Naive thymus-derived CD8-positive, alpha-beta T cell (primary cell): ENCODE measurements around the gene CDYL. TPM values are rescaled to one million over a fixed set of nuclear protein-coding genes. Genes with fewer than 3 reads are reported as not detected.

Experiments used
- ATAC-seq, 2 donors: fragments of 150-1000 bp; cut with Tn5 transposase in 1 of 2; sonication (Bioruptor Pico), chemical (Tn5 transposase) in 1 of 2; 1 replicate in 1 of 2; 2 replicates in 1 of 2; pipeline ENCODE4 v1.10.0; 2021; ENCODE audit warnings: mild to moderate bottlenecking in 2 of 2, moderate library complexity in 2 of 2
- POLR2A ChIA-PET: fragments of 350-600 bp; sonication (Branson Sonifier 250); formaldehyde crosslinking; loops from one replicate; lab custom pipeline; 2021; ENCODE audit warnings: antibody characterized with exemption; lab: Charles Lee
- DNase-seq, 10 donors: peaks; one replicate each; pipeline versions ENCODE4 v3.0.0 to v3.0.0-alpha.2; 2020 to 2022
- H3K27ac Mint-ChIP-seq, 10 donors: one replicate each; pipeline ENCODE4 v1.8.0; 2020 to 2022; ENCODE audit warnings: mild to moderate bottlenecking in 10 of 10, mixed read lengths in 10 of 10, moderate library complexity in 4 of 10, inconsistent platforms in 1 of 10
- H3K27me3 Mint-ChIP-seq, 5 donors: one replicate each; pipeline ENCODE4 v1.8.0; 2021 to 2022; ENCODE audit warnings: mixed read lengths in 5 of 5
- H3K36me3 Mint-ChIP-seq, 3 donors: one replicate each; pipeline ENCODE4 v1.8.0; 2020 to 2022; ENCODE audit warnings: mixed read lengths in 3 of 3, mild to moderate bottlenecking in 2 of 3, inconsistent platforms in 1 of 3
- H3K4me1 Mint-ChIP-seq, 4 donors: one replicate each; pipeline ENCODE4 v1.8.0; 2021 to 2022; ENCODE audit warnings: mixed read lengths in 4 of 4
- H3K4me3 Mint-ChIP-seq, 10 donors: one replicate each; pipeline ENCODE4 v1.8.0; 2020 to 2022; ENCODE audit warnings: mild to moderate bottlenecking in 10 of 10, mixed read lengths in 10 of 10, moderate library complexity in 6 of 10, inconsistent platforms in 1 of 10
- H3K9me3 Mint-ChIP-seq, 9 donors: one replicate each; pipeline ENCODE4 v1.8.0; 2020 to 2022; ENCODE audit warnings: mixed read lengths in 9 of 9, mild to moderate bottlenecking in 3 of 9, inconsistent platforms in 1 of 9, moderate library complexity in 1 of 9
- polyA plus RNA-seq, 3 donors: library from polyadenylated mRNA; unstranded; fragments of 300-500 nt; fragmentation: Illumina TruSeq; gene quantifications; one replicate each; pipeline ENCODE4 v1.2.3, GENCODE V29; 2021
- total RNA-seq, 8 experiments: library from RNA in 2 of 8; stranded (reverse) in 2 of 8; gene quantifications; one replicate each; pipeline ENCODE4 v1.2.3 and lab custom pipeline; 2021 to 2026

Gene CDYL
- total and polyA plus RNA-seq, 5 experiments from 2014 or later = 5.6 to 49.3 (median 6.1) TPM

- no peaks in the 10 kb centered on the region for H3K9me3 Mint-ChIP-seq
- no peaks in the 10 kb centered on the region for H3K27me3 Mint-ChIP-seq
- H3K27ac Mint-ChIP-seq = peak overlapping the region in 1 of 10 donors; percentile 43
- no peak for DNase-seq
- peaks cover 0 to 3% (median 0%) of the 10 kb centered on the region in 4 donors for H3K4me1 Mint-ChIP-seq
- peaks cover 4 to 74% (median 23%) of the 10 kb centered on the region in 3 donors for H3K36me3 Mint-ChIP-seq
- no peak overlapping the region for H3K4me3 Mint-ChIP-seq
- POLR2A ChIA-PET = no interaction called here
- no peak for ATAC-seq
Observed at GRCh38 chr6:4950076-4950475, 173.9 kb downstream of the CDYL start.

DNA sequence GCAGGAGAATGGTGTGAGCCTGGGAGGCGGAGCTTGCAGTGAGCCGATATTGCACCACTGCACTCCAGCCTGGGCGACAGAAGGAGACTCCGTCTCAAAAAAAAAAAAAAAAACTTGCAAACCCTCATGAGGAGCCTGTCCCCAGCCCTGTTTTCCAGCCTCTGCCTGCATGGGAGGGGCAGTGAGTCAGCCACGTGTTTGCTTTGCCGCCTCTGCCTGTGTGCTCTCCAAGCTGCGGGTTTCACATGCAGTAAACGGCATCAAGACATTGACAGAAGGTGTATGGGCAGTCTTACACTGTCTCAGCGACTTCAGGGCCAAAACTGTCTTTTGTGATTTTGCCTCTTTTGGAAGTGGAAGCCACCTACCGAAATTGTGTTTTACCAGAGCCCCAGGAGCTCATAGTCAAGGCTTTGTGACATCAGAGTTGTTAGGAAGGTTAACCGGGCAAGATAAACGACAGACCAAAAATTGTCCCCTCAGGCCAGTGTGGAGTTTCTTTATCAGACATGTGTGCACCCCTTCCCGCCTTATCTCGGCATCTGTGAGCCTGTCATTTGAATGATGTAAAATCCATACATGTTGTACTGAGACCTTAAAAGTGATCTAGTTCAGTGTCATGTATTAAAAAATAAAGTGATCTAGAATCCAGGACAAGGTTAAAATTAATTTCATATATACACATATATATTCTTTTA is 174.8 kb downstream of the CDYL start:
- H3K36me3 Mint-ChIP-seq = peaks cover 4 to 69% (median 23%) of the 10 kb centered on the region in 3 donors
- H3K27ac Mint-ChIP-seq = peak overlapping the region in 1 of 10 donors; percentile 9
- no peaks in the 10 kb centered on the region for H3K27me3 Mint-ChIP-seq

GRCh38 chr6:4953440-4953839 is 177.2 kb downstream of the CDYL start:
- POLR2A ChIA-PET = no interaction called here
- no peaks in the 10 kb centered on the region for H3K9me3 Mint-ChIP-seq
- no peak overlapping the region for H3K4me3 Mint-ChIP-seq
- no peak for ATAC-seq
- no peak for DNase-seq
- no peak overlapping the region for H3K27ac Mint-ChIP-seq
- peaks cover 4 to 61% (median 28%) of the 10 kb centered on the region in 3 donors for H3K36me3 Mint-ChIP-seq
- H3K27me3 Mint-ChIP-seq = no peaks in the 10 kb centered on the region
- peaks cover 0 to 3% (median 0%) of the 10 kb centered on the region in 4 donors for H3K4me1 Mint-ChIP-seq

More for the DNA sequence above, 174.8 kb downstream of the CDYL start:
- Mint-ChIP-seq H3K4me3 (no peak overlapping the region), H3K9me3 (no peaks in the 10 kb centered on the region), H3K4me1 (peaks cover 0 to 3% (median 0%) of the 10 kb centered on the region in 4 donors)
- DNase-seq = no peak
- ATAC-seq = no peak
- POLR2A ChIA-PET = no interaction called here

DNA sequence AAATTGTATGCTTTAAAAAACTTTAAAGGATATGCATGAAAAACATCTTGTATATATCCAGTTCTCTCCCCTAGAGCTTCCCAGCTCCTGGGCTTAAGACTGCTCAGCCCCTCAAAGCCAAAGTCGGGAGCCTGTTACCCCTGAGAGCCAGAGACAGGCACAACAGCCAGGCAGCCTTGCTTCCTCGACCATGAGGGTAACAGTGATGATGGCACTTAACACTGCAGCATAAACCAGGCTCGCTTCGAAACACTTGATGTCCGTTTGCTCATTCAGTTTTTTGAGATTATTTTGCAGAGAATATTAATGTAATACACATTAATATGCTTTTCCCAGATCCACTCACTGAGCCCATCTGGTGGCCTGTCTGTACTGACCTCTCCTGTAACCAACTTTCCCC is 180.4 kb downstream of the CDYL start:
- POLR2A ChIA-PET = interaction anchor here (0.6 kb wide), 1 partner anchor 785 kb away, joined by 7 read pairs; no protein-coding TSS in a partner anchor
- ATAC-seq (no peak), DNase-seq (no peak)
- H3K36me3 Mint-ChIP-seq = peaks cover 8 to 38% (median 23%) of the 10 kb centered on the region in 3 donors
- H3K4me3 Mint-ChIP-seq = no peak overlapping the region
- H3K4me1 Mint-ChIP-seq = no peaks in the 10 kb centered on the region
- peaks cover 0 to 4% (median 0%) of the 10 kb centered on the region in 5 donors for H3K27me3 Mint-ChIP-seq
- peak overlapping the region in 1 of 10 donors; percentile 58 for H3K27ac Mint-ChIP-seq
- peaks cover 0 to 15% (median 0%) of the 10 kb centered on the region in 9 donors for H3K9me3 Mint-ChIP-seq

- POLR2A ChIA-PET = no interaction called here
- Mint-ChIP-seq H3K27me3 (peaks cover 0 to 4% (median 0%) of the 10 kb centered on the region in 5 donors), H3K27ac (no peak overlapping the region), H3K4me1 (no peaks in the 10 kb centered on the region), H3K36me3 (peaks cover 8 to 27% (median 17%) of the 10 kb centered on the region in 3 donors), H3K4me3 (no peak overlapping the region), H3K9me3 (peaks cover 0 to 15% (median 0%) of the 10 kb centered on the region in 9 donors)
- DNase-seq (no peak), ATAC-seq (no peak)
Observed at GRCh38 chr6:4957521-4958231, 181.5 kb downstream of the CDYL start.

GRCh38 chr6:4958624-4959023 is 182.4 kb downstream of the CDYL start:
- POLR2A ChIA-PET = no interaction called here
- ATAC-seq (no peak), DNase-seq (no peak)
- Mint-ChIP-seq H3K27me3 (peaks cover 0 to 4% (median 0%) of the 10 kb centered on the region in 5 donors), H3K27ac (no peak overlapping the region), H3K9me3 (peaks cover 0 to 15% (median 0%) of the 10 kb centered on the region in 9 donors), H3K4me3 (no peak overlapping the region), H3K36me3 (peaks cover 7 to 19% (median 13%) of the 10 kb centered on the region in 3 donors), H3K4me1 (no peaks in the 10 kb centered on the region)

- Mint-ChIP-seq H3K4me1 (peaks cover 0 to 3% (median 0%) of the 10 kb centered on the region in 4 donors), H3K36me3 (peaks cover 0 to 4% (median 4%) of the 10 kb centered on the region in 3 donors), H3K4me3 (no peak overlapping the region), H3K27me3 (peaks cover 0 to 11% (median 4%) of the 10 kb centered on the region in 5 donors), H3K9me3 (peaks cover 0 to 15% (median 0%) of the 10 kb centered on the region in 9 donors), H3K27ac (no peak overlapping the region)
- POLR2A ChIA-PET = no interaction called here
- no peak for ATAC-seq
- DNase-seq = no peak
Observed at GRCh38 chr6:4961322-4962168, 185.3 kb downstream of the CDYL start.

- DNase-seq (no peak), ATAC-seq (no peak)
- peaks cover 0 to 4% (median 0%) of the 10 kb centered on the region in 3 donors for H3K36me3 Mint-ChIP-seq
- POLR2A ChIA-PET = no interaction called here
- H3K9me3 Mint-ChIP-seq = peaks cover 0 to 15% (median 0%) of the 10 kb centered on the region in 9 donors
- H3K27me3 Mint-ChIP-seq = peaks cover 0 to 11% (median 4%) of the 10 kb centered on the region in 5 donors
- peaks cover 0 to 3% (median 0%) of the 10 kb centered on the region in 4 donors for H3K4me1 Mint-ChIP-seq
- no peak overlapping the region for H3K27ac Mint-ChIP-seq
- H3K4me3 Mint-ChIP-seq = no peak overlapping the region
Observed at GRCh38 chr6:4962905-4963304, 186.7 kb downstream of the CDYL start.

GRCh38 chr6:4964675-4965561 is 188.7 kb downstream of the CDYL start:
- no peak for DNase-seq
- POLR2A ChIA-PET = no interaction called here
- no peak for ATAC-seq
- Mint-ChIP-seq H3K36me3 (peaks cover 0 to 4% (median 0%) of the 10 kb centered on the region in 3 donors), H3K4me3 (no peak overlapping the region), H3K27me3 (peaks cover 2 to 13% (median 4%) of the 10 kb centered on the region in 5 donors), H3K4me1 (peaks cover 0 to 3% (median 0%) of the 10 kb centered on the region in 4 donors), H3K9me3 (peaks cover 0 to 8% (median 0%) of the 10 kb centered on the region in 9 donors), H3K27ac (no peak overlapping the region)

DNA sequence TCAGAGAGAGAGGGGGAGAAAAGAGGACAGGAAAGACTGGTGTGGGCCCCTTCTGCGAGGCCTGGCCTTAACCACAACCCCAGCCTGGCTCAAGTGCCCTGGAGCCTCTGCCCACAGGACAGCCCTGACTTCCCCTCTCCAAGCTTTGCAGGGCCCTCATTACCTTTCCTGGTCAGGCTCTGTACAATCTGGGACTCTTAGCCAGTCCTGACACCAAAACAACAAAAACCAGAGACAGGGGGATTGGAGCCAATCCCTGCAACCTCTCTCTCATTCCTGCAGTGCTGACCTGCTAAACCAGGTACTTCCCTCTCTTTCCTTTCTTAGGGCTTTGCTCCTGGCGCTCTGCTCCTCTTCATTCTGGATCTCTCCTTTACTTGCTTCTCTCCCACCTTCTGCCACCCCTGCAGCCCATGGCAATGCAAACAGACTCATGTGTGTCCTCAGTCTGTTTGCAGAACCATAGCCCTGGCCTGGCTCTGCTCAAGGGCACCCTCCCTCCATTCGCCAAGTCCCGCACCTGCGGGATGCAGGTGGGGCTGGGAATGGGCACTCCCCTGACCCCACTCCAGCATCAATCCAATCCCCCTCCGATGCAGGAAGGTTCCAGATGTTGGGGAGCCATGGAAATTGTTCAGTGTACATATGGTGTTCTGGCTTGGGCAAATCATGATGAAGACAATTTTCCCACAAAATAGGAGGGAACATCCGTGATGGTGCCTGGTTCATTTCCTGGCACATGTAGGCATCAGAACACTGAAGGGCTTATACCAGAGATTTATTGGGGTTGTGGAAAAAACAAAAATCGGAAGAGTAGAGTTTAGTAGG is 189.6 kb downstream of the CDYL start:
- POLR2A ChIA-PET = no interaction called here
- peaks cover 0 to 3% (median 0%) of the 10 kb centered on the region in 4 donors for H3K4me1 Mint-ChIP-seq
- ATAC-seq (no peak), DNase-seq (no peak)
- no peak overlapping the region for H3K4me3 Mint-ChIP-seq
- H3K27ac Mint-ChIP-seq = no peak overlapping the region
- peaks cover 2 to 22% (median 6%) of the 10 kb centered on the region in 5 donors for H3K27me3 Mint-ChIP-seq
- H3K9me3 Mint-ChIP-seq = peaks cover 0 to 3% (median 0%) of the 10 kb centered on the region in 9 donors
- no peaks in the 10 kb centered on the region for H3K36me3 Mint-ChIP-seq
